Astrocyte of the cerebellum (primary cell): ENCODE results near the gene KRTAP5-11.

Experiments
- DNase-seq: peaks from one replicate; pipeline ENCODE4 v3.0.0-alpha.2; 2011; ENCODE audit warnings: low read depth
- H3K4me3 ChIP-seq: 2 replicates; pipeline ENCODE4 v1.5.1; 2011; ENCODE audit warnings: mild to moderate bottlenecking, low read depth, low read length, moderate library complexity
- CTCF ChIP-seq: IDR thresholded peaks from 2 replicates; pipeline ENCODE4 v1.5.1; 2012; ENCODE audit warnings: low read length, low read depth, moderate library complexity, mild to moderate bottlenecking; ENCODE audit errors: missing control alignments
- in situ Hi-C: cut with HindIII; loops from 2 replicates; pipeline ENCODE4 v1.10.0; 2017; ENCODE audit warnings: low sequenced_read_pairs

Gene KRTAP5-11

GRCh38 chr11:71557257-71557656 lies 25.4 kb downstream of the KRTAP5-11 start:
- H3K4me3 ChIP-seq = no peak overlapping the region
- in situ Hi-C loops = no loop called here
- no peak for TF ChIP-seq CTCF
- DNase-seq = no peak

GRCh38 chr11:71556018-71556417 lies 26.7 kb downstream of the KRTAP5-11 start:
- no peak for DNase-seq
- in situ Hi-C loops = no loop called here
- no peak overlapping the region for H3K4me3 ChIP-seq
- TF ChIP-seq CTCF = no peak

- in situ Hi-C loops = no loop called here
- DNase-seq = no peak
- no peak for TF ChIP-seq CTCF
- H3K4me3 ChIP-seq = no peak overlapping the region
Measured at GRCh38 chr11:71555508-71555907, 27.2 kb downstream of the KRTAP5-11 start.

GRCh38 chr11:71554996-71555395 lies 27.7 kb downstream of the KRTAP5-11 start:
- in situ Hi-C loops = no loop called here
- no peak overlapping the region for H3K4me3 ChIP-seq
- TF ChIP-seq CTCF = no peak
- DNase-seq = no peak

- DNase-seq = no peak
Measured at GRCh38 chr11:71551711-71552110, 31.0 kb downstream of the KRTAP5-11 start.

GRCh38 chr11:71548716-71549151 lies 33.9 kb downstream of the KRTAP5-11 start:
- no peak for TF ChIP-seq CTCF
- in situ Hi-C loops = loop anchor here (5.0 kb wide), 1 partner anchor 41 kb away; no protein-coding TSS in a partner anchor
- no peak overlapping the region for H3K4me3 ChIP-seq
- DNase-seq = no peak

More at GRCh38 chr11:71551711-71552110, 31.0 kb downstream of the KRTAP5-11 start:
- TF ChIP-seq CTCF = no peak
- in situ Hi-C loops = no loop called here
- H3K4me3 ChIP-seq = no peak overlapping the region

- no peak for DNase-seq
- in situ Hi-C loops = loop anchor here (5.0 kb wide), 1 partner anchor 41 kb away; no protein-coding TSS in a partner anchor
- TF ChIP-seq CTCF = no peak
Measured at GRCh38 chr11:71548120-71548519, 34.6 kb downstream of the KRTAP5-11 start, which contains the start of gene KRTAP5-9. KRTAP5-9 (plus strand) TSS chr11:71548420; CDS start chr11:71548658, 238 bp downstream.

More at GRCh38 chr11:71548120-71548519, 34.6 kb downstream of the KRTAP5-11 start, which contains the start of gene KRTAP5-9:
- no peak within 1 kb of the TSS for H3K4me3 ChIP-seq
